Tibial nerve (tissue), 4 donors: Measurements from ENCODE around the gene MMP1. TPM values are rescaled to one million over a fixed set of nuclear protein-coding genes. Genes with fewer than 3 reads are reported as not detected.

Source experiments
- DNase-seq, 2 donors: peaks; one replicate each; pipeline ENCODE4 v3.0.0-alpha.2; 2019; ENCODE audit warnings: low spot score in 2 of 2
- H3K27ac ChIP-seq, 4 donors: fragments of 200-600 bp; sonication (generic) in 3 of 4; one replicate each; pipeline ENCODE4 v1.5.1; 2017 to 2019; ENCODE audit warnings: mild to moderate bottlenecking in 1 of 4
- H3K27me3 ChIP-seq, 2 donors: fragments of 200-600 bp; sonication (generic) in 1 of 2; one replicate each; pipeline versions ENCODE4 v1.5.1 to v1.6.0; 2017 to 2019
- H3K36me3 ChIP-seq, 3 donors: fragments of 200-600 bp; sonication (generic); one replicate each; pipeline ENCODE4 v1.5.1; 2018 to 2019
- H3K4me1 ChIP-seq, 4 donors: fragments of 200-600 bp; sonication (generic) in 3 of 4; one replicate each; pipeline ENCODE4 v1.5.1; 2017 to 2019
- H3K4me3 ChIP-seq, 4 donors: fragments of 200-600 bp; sonication (generic) in 3 of 4; one replicate each; pipeline ENCODE4 v1.5.1; 2017 to 2019; ENCODE audit warnings: mild to moderate bottlenecking in 1 of 4, moderate library complexity in 1 of 4
- H3K9me3 ChIP-seq, 4 donors: fragments of 200-600 bp; sonication (generic) in 3 of 4; one replicate each; pipeline ENCODE4 v1.5.1; 2017 to 2019
- EP300 ChIP-seq, 2 donors: sonication (generic); formaldehyde crosslinking; IDR thresholded peaks; one replicate each; pipeline ENCODE4 v1.6.1; 2017; ENCODE audit warnings: antibody characterized with exemption in 2 of 2, mild to moderate bottlenecking in 1 of 2
- POLR2A ChIP-seq, 2 donors: fragments of 450-650 bp; IDR thresholded peaks; one replicate each; pipeline ENCODE4 v1.6.1; 2017; ENCODE audit warnings: antibody characterized with exemption in 2 of 2, mild to moderate bottlenecking in 2 of 2, moderate library complexity in 2 of 2
- WGBS, 2 donors: methylation state at CpG; one replicate each; pipeline ENCODE4 v1.1.5; 2018; 5-methylcytosine and 5-hydroxymethylcytosine counted together
- total RNA-seq, 4 donors: library from RNA; depleted of rRNA; stranded (reverse); fragments of >200 nt; gene quantifications; one replicate each; pipeline ENCODE4 v1.1.0, GENCODE V29; 2016
- TF ChIP-seq, protein P1 (sequence below), 5 experiments: fragments of 200-600 bp in 3 of 5; fragments of 450-650 bp in 2 of 5; sonication (generic) in 3 of 5; IDR thresholded peaks; one replicate each; pipeline ENCODE4 v1.5.1; 2016 to 2019; ENCODE audit warnings: antibody characterized with exemption in 5 of 5, mild to moderate bottlenecking in 3 of 5, moderate library complexity in 2 of 5

The MMP1 gene
- not detected for total RNA-seq

DNA sequence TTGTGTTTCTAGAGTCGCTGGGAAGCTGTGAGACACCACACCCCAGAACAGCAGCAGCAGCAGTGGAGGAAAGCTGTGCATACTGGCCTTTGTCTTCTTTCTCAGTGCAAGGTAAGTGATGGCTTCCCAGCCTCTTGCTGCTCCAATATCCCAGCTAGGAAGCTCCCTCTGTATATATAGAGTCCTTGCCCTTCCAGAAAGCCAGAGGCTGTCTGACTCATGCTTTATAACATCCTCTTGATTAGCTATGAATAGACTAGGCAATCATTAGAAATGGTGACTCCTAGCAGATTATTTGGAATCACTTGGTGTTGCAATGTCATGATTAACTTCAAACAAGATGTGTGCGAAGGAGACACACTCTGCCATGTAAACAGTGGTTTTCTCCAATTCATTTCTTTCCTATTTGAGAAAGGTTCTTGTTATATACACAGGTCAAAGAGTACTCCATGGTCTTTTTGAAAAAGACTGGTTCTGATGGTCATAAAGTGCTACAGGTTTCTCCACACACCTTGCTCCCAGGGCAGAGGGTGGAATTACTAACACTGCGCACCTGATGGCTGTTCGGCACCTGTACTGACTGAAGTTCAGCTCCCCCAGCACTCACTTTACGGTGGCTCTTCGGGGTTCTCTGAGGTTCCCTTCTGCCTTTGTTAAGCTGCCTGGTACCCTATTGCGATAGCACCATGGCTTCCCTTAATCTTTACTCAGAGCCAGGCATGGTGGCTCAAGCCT lies at the start of gene MMP1:
MMP1 (minus strand) TSS at position 149 of the 735 bp plus-strand sequence; CDS start at position 81, 68 bp downstream.
- H3K27me3 ChIP-seq: no peaks in the 10 kb centered on the region
- H3K27ac ChIP-seq: no peak within 1 kb of the TSS
- H3K4me1 ChIP-seq: no peaks in the 10 kb centered on the region
- no peak for DNase-seq
- TF ChIP-seq POLR2A (IDR thresholded peaks at IDR 0.05) (no peak), EP300 (IDR thresholded peaks at IDR 0.05) (no peak)
- TF ChIP-seq, protein P1, sequence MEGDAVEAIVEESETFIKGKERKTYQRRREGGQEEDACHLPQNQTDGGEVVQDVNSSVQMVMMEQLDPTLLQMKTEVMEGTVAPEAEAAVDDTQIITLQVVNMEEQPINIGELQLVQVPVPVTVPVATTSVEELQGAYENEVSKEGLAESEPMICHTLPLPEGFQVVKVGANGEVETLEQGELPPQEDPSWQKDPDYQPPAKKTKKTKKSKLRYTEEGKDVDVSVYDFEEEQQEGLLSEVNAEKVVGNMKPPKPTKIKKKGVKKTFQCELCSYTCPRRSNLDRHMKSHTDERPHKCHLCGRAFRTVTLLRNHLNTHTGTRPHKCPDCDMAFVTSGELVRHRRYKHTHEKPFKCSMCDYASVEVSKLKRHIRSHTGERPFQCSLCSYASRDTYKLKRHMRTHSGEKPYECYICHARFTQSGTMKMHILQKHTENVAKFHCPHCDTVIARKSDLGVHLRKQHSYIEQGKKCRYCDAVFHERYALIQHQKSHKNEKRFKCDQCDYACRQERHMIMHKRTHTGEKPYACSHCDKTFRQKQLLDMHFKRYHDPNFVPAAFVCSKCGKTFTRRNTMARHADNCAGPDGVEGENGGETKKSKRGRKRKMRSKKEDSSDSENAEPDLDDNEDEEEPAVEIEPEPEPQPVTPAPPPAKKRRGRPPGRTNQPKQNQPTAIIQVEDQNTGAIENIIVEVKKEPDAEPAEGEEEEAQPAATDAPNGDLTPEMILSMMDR (IDR thresholded peaks at IDR 0.05): no peak
- H3K36me3 ChIP-seq: no peaks in the 10 kb centered on the region
- WGBS, 2 donors: 90 to 95% methylated on average over 7 of the region's 7 CpGs
- H3K4me3 ChIP-seq: no peak within 1 kb of the TSS
- no peaks in the 10 kb centered on the region for H3K9me3 ChIP-seq

DNA sequence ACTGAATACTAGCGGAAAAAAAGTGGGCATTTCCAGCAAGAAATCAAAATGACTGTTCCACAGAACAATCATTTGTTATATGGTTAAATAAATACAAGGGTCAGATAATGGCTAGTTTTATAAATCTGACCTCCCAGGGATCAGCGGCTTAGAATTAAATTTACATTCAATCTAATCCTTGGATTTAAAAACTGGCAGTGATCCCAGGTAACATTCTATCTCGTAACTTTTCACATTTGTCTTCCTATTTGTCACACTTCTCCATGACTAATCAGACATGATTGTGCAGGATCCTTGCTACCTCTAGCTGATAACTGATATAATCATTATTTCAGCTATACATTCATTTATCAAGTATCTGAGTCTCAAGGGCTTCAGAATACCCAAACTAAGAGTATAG lies 48.3 kb upstream of the MMP1 start:
- DNase-seq: no peak
- Histone ChIP-seq H3K36me3 (no peaks in the 10 kb centered on the region), H3K4me1 (peaks cover 0 to 2% (median 0%) of the 10 kb centered on the region in 4 donors), H3K27ac (no peak overlapping the region), H3K27me3 (no peaks in the 10 kb centered on the region), H3K9me3 (no peaks in the 10 kb centered on the region), H3K4me3 (no peak overlapping the region)
- TF ChIP-seq, protein P1 (IDR thresholded peaks at IDR 0.05): no peak
- TF ChIP-seq EP300 (IDR thresholded peaks at IDR 0.05): no peak
- no peak for TF ChIP-seq POLR2A (IDR thresholded peaks at IDR 0.05)
- WGBS, 2 donors: 59 to 60% methylated on average over 3 of the region's 3 CpGs

DNA sequence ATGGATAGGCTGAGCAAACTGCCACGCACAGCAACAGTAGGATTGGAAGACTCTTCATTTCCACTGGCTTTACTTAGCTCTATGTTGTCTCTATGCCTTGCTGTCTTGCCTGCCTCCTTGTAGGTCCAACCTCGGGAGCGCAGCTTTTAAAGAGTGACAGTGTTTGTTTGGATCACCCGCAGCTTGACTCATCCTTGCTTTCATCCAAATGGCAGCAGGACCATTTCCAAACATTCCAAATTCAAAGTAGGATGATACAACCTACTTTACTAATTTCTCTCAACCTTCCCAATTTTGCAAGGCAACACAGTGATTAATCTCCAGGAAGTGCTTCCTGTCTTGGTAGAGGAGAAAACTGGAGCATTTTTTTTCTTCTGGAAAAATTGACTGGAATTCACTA lies 45.5 kb upstream of the MMP1 start, which contains the start of gene MMP3:
MMP3 (minus strand) TSS at position 121 of the 400 bp plus-strand sequence; CDS start at position 58, 63 bp downstream.
- DNase-seq: no peak
- Histone ChIP-seq H3K27me3 (no peaks in the 10 kb centered on the region), H3K4me1 (no peaks in the 10 kb centered on the region), H3K4me3 (peak within 1 kb of the TSS in 1 of 4 donors; percentile 18), H3K36me3 (no peaks in the 10 kb centered on the region), H3K27ac (no peak within 1 kb of the TSS), H3K9me3 (no peaks in the 10 kb centered on the region)
- WGBS, 2 donors: 87 to 95% methylated on average over 4 of the region's 4 CpGs
- TF ChIP-seq POLR2A (IDR thresholded peaks at IDR 0.05) (no peak), EP300 (IDR thresholded peaks at IDR 0.05) (peak in 1 of 2 donors; percentile 32)
- TF ChIP-seq, protein P1 (IDR thresholded peaks at IDR 0.05): no peak

DNA sequence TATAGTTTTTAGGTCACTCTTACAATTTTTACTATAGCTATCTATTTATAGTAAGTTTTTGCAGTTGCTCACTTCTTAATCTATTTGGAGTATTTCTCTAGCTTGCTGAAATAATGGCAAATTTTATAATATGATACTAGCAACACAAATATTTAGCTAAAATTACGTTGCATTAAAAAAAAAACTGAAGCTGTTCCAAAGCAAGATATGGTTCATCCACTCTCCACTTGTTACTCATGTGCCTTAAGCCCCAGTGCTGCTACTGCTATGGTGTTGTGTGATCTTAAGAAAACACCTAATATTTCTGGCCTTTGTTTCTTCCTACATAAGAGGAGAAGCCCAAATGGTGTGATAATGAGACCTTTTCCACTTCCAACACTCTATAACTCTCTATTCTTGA lies 45.0 kb upstream of the MMP1 start:
- Histone ChIP-seq H3K4me1 (no peaks in the 10 kb centered on the region), H3K4me3 (peak overlapping the region in 1 of 4 donors; percentile 18), H3K36me3 (no peaks in the 10 kb centered on the region), H3K27ac (no peak overlapping the region), H3K9me3 (no peaks in the 10 kb centered on the region), H3K27me3 (no peaks in the 10 kb centered on the region)
- TF ChIP-seq, protein P1 (IDR thresholded peaks at IDR 0.05): no peak
- no peak for DNase-seq
- WGBS, 2 donors: 24 to 53% methylated on average over 1 of the region's 1 CpG

DNA sequence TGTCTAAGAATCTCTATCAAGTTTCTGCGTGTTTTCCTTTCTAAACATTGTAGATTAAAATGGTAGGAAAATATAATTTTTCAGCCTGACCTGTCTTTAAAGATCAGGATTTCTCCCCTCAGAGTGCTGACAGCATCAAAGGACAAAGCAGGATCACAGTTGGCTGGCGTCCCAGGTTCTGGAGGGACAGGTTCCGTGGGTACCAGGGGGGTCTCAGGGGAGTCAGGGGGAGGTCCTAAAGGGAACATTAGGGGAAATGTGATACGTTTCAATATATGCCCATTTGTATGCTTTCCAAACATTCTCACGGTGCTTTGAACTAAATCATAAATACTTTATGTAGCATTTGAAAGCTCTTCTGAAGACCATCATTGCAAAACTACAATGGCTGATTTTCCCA lies 42.1 kb upstream of the MMP1 start:
- Histone ChIP-seq H3K4me1 (no peaks in the 10 kb centered on the region), H3K27me3 (no peaks in the 10 kb centered on the region), H3K36me3 (no peaks in the 10 kb centered on the region), H3K4me3 (no peak overlapping the region), H3K9me3 (no peaks in the 10 kb centered on the region), H3K27ac (no peak overlapping the region)
- TF ChIP-seq, protein P1 (IDR thresholded peaks at IDR 0.05): no peak
- no peak for TF ChIP-seq POLR2A (IDR thresholded peaks at IDR 0.05)
- TF ChIP-seq EP300 (IDR thresholded peaks at IDR 0.05): no peak
- 49 to 52% methylated on average over 5 of the region's 5 CpGs for WGBS, 2 donors
- DNase-seq: no peak
